GM12892 (cell line): ENCODE measurements around the gene ZNF644.

ENCODE experiments used
- DNase-seq: peaks from one replicate; pipeline ENCODE4 v3.0.0; 2011; ENCODE audit not compliant: insufficient read length
- FAIRE-seq: peaks from 2 replicates; lab custom pipeline; 2011; peaks lifted over from hg19 to GRCh38; lab: Jason Lieb, UNC
- POLR2A ChIP-seq: IDR thresholded peaks from 2 replicates; pipeline ENCODE4 v1.6.1; 2011; ENCODE audit warnings: low read depth, low read length, control low read depth
- POLR2AphosphoS5 ChIP-seq: IDR thresholded peaks from 2 replicates; pipeline ENCODE4 v1.6.1; 2011; ENCODE audit warnings: low read depth, low read length, control low read depth
- TAF1 ChIP-seq: IDR thresholded peaks from 2 replicates; pipeline ENCODE4 v1.6.1; 2011; ENCODE audit warnings: low read depth, mild to moderate bottlenecking, control low read depth, low read length, borderline replicate concordance

The ZNF644 gene

GRCh38 chr1:91015794-91016550 lies 5.9 kb downstream of the ZNF644 start:
- no peak for TF ChIP-seq POLR2AphosphoS5
- no peak for TF ChIP-seq POLR2A
- no peak for TF ChIP-seq TAF1
- DNase-seq = no peak
- no peak for FAIRE-seq

GRCh38 chr1:91015358-91015780 lies 6.5 kb downstream of the ZNF644 start:
- TF ChIP-seq POLR2A = no peak
- TF ChIP-seq TAF1 = no peak
- no peak for TF ChIP-seq POLR2AphosphoS5
- DNase-seq (no peak), FAIRE-seq (no peak)

GRCh38 chr1:91014475-91014874 lies 7.4 kb downstream of the ZNF644 start:
- no peak for FAIRE-seq
- DNase-seq = no peak
- no peak for TF ChIP-seq POLR2AphosphoS5
- no peak for TF ChIP-seq POLR2A
- no peak for TF ChIP-seq TAF1

DNA sequence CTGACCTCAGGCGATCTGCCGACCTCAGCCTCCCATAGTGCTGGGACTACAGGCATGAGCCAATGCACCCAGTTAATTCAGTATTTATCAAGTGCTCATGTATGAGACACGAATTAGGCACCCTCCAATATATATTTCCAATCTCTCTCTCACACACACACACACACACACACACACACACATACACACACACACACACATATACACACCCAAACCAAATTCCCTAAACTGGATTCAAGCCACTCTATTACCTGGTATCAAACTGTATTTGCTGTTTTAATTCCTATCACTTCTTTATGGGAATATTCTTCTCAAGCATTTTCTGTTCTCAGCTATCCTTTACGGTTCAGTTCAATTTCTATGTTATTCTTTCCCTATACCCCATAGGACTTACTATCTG lies 8.5 kb downstream of the ZNF644 start:
- DNase-seq = no peak
- FAIRE-seq = no peak
- TF ChIP-seq TAF1 (no peak), POLR2AphosphoS5 (no peak)

DNA sequence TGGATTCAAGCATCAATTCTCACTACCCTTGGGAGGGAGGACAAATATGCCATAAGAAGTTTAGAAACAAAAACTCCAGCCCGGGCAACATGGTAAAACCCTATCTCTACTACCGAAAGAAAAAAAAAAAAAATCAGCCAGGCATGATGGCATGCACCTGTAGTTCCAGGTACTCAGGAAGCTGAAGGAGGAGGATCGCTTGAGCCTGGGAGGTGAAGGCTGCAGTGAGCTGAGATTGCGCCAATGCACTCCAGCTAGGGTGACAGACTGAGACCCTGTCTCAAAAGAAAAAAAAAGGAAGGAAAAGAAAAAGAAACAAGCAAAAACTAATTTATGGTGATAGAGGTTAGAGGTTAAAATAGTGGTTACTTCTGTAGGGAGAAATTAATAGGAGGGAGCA lies 9.6 kb downstream of the ZNF644 start:
- FAIRE-seq (no peak), DNase-seq (no peak)
- TF ChIP-seq POLR2AphosphoS5 = no peak; the same call in 1 of the 2 replicates
- no peak for TF ChIP-seq POLR2A
- TF ChIP-seq TAF1 = no peak

DNA sequence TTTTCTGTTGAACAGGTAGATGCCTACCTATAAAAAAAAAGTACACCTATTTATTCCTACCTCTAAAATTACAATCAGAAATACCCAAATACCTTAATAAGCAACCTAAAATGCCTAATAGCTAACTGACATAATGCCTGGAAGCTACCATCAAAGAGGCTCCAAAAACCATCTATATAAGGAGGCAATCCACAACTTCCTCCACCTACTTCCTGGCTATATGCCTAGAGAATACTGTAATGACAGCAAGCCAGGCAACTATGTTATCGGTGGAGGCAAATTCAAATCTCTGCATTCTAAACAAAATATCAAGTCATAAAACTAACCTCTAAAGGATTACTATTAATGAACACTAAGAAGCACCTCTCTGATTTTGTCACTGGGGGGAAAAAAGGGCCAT lies 10.1 kb downstream of the ZNF644 start:
- DNase-seq = no peak
- no peak for FAIRE-seq
- TF ChIP-seq TAF1 = no peak
- no peak for TF ChIP-seq POLR2A
- TF ChIP-seq POLR2AphosphoS5 = no peak

DNA sequence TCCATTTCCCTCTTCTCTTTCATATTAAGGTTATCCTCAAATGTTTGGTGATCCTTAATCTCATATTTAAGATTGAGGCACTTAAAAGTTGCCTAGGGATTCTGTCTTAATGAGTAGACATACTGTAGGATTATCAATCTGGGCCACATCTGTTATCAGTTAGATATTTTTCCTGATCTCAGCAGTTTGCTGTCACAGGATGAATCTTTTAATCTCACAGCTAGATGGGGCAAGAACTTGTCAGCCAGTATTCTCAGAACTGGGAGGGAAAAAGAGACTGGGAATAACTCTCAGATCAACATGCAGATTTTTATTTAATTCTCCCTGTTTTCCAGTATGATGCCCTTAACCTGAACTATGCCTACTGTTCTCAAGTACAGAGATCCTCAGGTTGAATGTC lies 14.0 kb downstream of the ZNF644 start:
- no peak for FAIRE-seq
- 0 out of 2 replicates have a peak, but pooled peaks have one; percentile 7 for TF ChIP-seq POLR2A
- TF ChIP-seq POLR2AphosphoS5 = no peak
- no peak for TF ChIP-seq TAF1
- no peak for DNase-seq

- DNase-seq (no peak), FAIRE-seq (no peak)
- TF ChIP-seq POLR2AphosphoS5 (no peak), TAF1 (no peak), POLR2A (no peak)
Measured at GRCh38 chr1:91007092-91007491, 14.7 kb downstream of the ZNF644 start.

GRCh38 chr1:91006113-91006908 lies 15.5 kb downstream of the ZNF644 start:
- TF ChIP-seq POLR2AphosphoS5 = peak; percentile 36; the same call in 1 of the 2 replicates
- no peak for TF ChIP-seq TAF1
- no peak for TF ChIP-seq POLR2A
- FAIRE-seq (peak; percentile 33), DNase-seq (no peak)

GRCh38 chr1:91005285-91005684 lies 16.6 kb downstream of the ZNF644 start:
- DNase-seq (no peak), FAIRE-seq (no peak)
- TF ChIP-seq POLR2AphosphoS5 (no peak), TAF1 (no peak), POLR2A (no peak)

GRCh38 chr1:91004145-91004544 lies 17.7 kb downstream of the ZNF644 start:
- FAIRE-seq (no peak), DNase-seq (no peak)
- TF ChIP-seq POLR2AphosphoS5 = no peak
- TF ChIP-seq POLR2A = no peak
- no peak for TF ChIP-seq TAF1

- no peak for FAIRE-seq
- DNase-seq = no peak
- TF ChIP-seq POLR2A (no peak), POLR2AphosphoS5 (no peak), TAF1 (no peak)
Measured at GRCh38 chr1:90996742-90997413, 25.0 kb downstream of the ZNF644 start.
